Subcutaneous adipose tissue (tissue), 4 donors: Measurements from ENCODE around the gene MYBPC3. TPM values are rescaled to one million over a fixed set of nuclear protein-coding genes. Genes with fewer than 3 reads are reported as not detected.

Experiments used
- CTCF ChIP-seq: fragments of 450-650 bp; IDR thresholded peaks from one replicate; pipeline ENCODE4 v1.5.1; 2016; ENCODE audit warnings: low read depth, mild to moderate bottlenecking, control low read depth, antibody characterized with exemption, moderate library complexity
- total RNA-seq, 4 donors: library from RNA; depleted of rRNA; stranded (reverse); fragments of >200 nt; gene quantifications; one replicate each; pipeline ENCODE4 v1.1.0, GENCODE V29; 2016

Gene MYBPC3
- total RNA-seq, 4 donors from 2014 or later = 0.17 TPM; not detected in 3

GRCh38 chr11:47394322-47395222, 42.1 kb upstream of the MYBPC3 start:
- TF ChIP-seq CTCF = no peak

- TF ChIP-seq CTCF = no peak
Measured at GRCh38 chr11:47394050-47394321, 41.5 kb upstream of the MYBPC3 start.

GRCh38 chr11:47393163-47394049, 40.9 kb upstream of the MYBPC3 start:
- no peak for TF ChIP-seq CTCF

- TF ChIP-seq CTCF = no peak
Measured at GRCh38 chr11:47392546-47393162, 40.2 kb upstream of the MYBPC3 start.

- TF ChIP-seq CTCF = no peak
Measured at GRCh38 chr11:47391711-47392432, 39.4 kb upstream of the MYBPC3 start.

- TF ChIP-seq CTCF = no peak
Measured at GRCh38 chr11:47391077-47391583, 38.6 kb upstream of the MYBPC3 start.
